ENCODE data around the gene RALGAPA1. TPM values are rescaled to one million over a fixed set of nuclear protein-coding genes. Genes with fewer than 3 reads are reported as not detected.

The RALGAPA1 gene
- total RNA-seq, 2 experiments from 2014 or later, result 27.6 to 36.5 TPM

GRCh38 chr14:35807131-35807961 is 1.7 kb downstream of the RALGAPA1 start:
- no peak for TF ChIP-seq CTCF (conservative IDR thresholded peaks at IDR 0.05; ENCODE audit: low read length)
- no peak for TF ChIP-seq EZH2phosphoT487 (IDR thresholded peaks at IDR 0.05; ENCODE audit: borderline replicate concordance, low read depth, low read length)
- CTCF ChIA-PET (ENCODE audit: unreplicated experiment), result no interaction called here
- no peaks in the 10 kb centered on the region for H3K9me3 ChIP-seq (ENCODE audit: low read length)
- H3K4me1 ChIP-seq (ENCODE audit: insufficient read depth, low read length, poor library complexity, severe bottlenecking), result peaks cover 19% of the 10 kb centered on the region
- peak overlapping the region; percentile 73 for H3K4me3 ChIP-seq (ENCODE audit: low read depth, low read length, poor library complexity, severe bottlenecking)
- no peak overlapping the region for H2AFZ ChIP-seq (ENCODE audit: low read length)
- intact Hi-C loops (cut with micrococcal nuclease; ENCODE audit: unreplicated experiment), result loop anchor here (5.0 kb wide), 2 partner anchors 685 to 760 kb away; partner anchors contain the start of genes FAM177A1, PPP2R3C and PRORP
- H3K27ac ChIP-seq (ENCODE audit: low read depth, low read length, poor library complexity, severe bottlenecking), result no peak overlapping the region
- no peaks in the 10 kb centered on the region; the same call in 1 of the 2 replicates for H3K36me3 ChIP-seq (ENCODE audit: insufficient read depth, low read length)
- DNase-seq (ENCODE audit: low spot score), result no peak
- H3K79me2 ChIP-seq (ENCODE audit: insufficient read depth, low read depth, low read length), result peaks cover 26% of the 10 kb centered on the region; the same call in 1 of the 2 replicates
- H3K9me2 ChIP-seq (ENCODE audit: insufficient read depth, low read length), result no peaks in the 10 kb centered on the region
- no peaks in the 10 kb centered on the region for H4K20me1 ChIP-seq (ENCODE audit: insufficient read depth, low read length)
- H3K4me2 ChIP-seq (ENCODE audit: low read length), result peak overlapping the region; percentile 92
- POLR2A ChIA-PET, result interaction anchor here (0.8 to 1.6 kb wide), 6 partner anchors 10 to 130 kb away, joined by 3 to 6 read pairs (median 4); partner anchors contain the start of gene BRMS1L
- TSS peak; percentile 64 for BruUV-seq (replicated peaks)

GRCh38 chr14:35806006-35806907 is 2.8 kb downstream of the RALGAPA1 start:
- intact Hi-C loops (cut with micrococcal nuclease; ENCODE audit: unreplicated experiment), result loop anchor here (5.0 kb wide), 2 partner anchors 684 to 759 kb away; partner anchors contain the start of genes FAM177A1, PPP2R3C and PRORP

More at GRCh38 chr14:35806006-35806907, 2.8 kb downstream of the RALGAPA1 start:
- H3K27ac ChIP-seq (ENCODE audit: low read depth, low read length, poor library complexity, severe bottlenecking), result no peak overlapping the region
- no peak for TF ChIP-seq EZH2phosphoT487 (IDR thresholded peaks at IDR 0.05; ENCODE audit: borderline replicate concordance, low read depth, low read length)
- TF ChIP-seq CTCF (conservative IDR thresholded peaks at IDR 0.05; ENCODE audit: low read length), result no peak
- H2AFZ ChIP-seq (ENCODE audit: low read length), result no peak overlapping the region
- H3K4me3 ChIP-seq (ENCODE audit: low read depth, low read length, poor library complexity, severe bottlenecking), result no peak overlapping the region
- peaks cover 19% of the 10 kb centered on the region for H3K4me1 ChIP-seq (ENCODE audit: insufficient read depth, low read length, poor library complexity, severe bottlenecking)
- BruUV-seq (replicated peaks), result no TSS peak
- ChIA-PET CTCF (ENCODE audit: unreplicated experiment) (no interaction called here), POLR2A (interaction anchor here (0.6 to 1.6 kb wide), 9 partner anchors 11 to 1018 kb away, joined by 3 to 8 read pairs (median 4); partner anchors contain the start of gene BRMS1L)
- no peaks in the 10 kb centered on the region; the same call in 1 of the 2 replicates for H3K36me3 ChIP-seq (ENCODE audit: insufficient read depth, low read length)
- DNase-seq (ENCODE audit: low spot score), result no peak
- H3K9me3 ChIP-seq (ENCODE audit: low read length), result no peaks in the 10 kb centered on the region
- H4K20me1 ChIP-seq (ENCODE audit: insufficient read depth, low read length), result no peaks in the 10 kb centered on the region
- H3K9me2 ChIP-seq (ENCODE audit: insufficient read depth, low read length), result no peaks in the 10 kb centered on the region
- peak overlapping the region; percentile 92 for H3K4me2 ChIP-seq (ENCODE audit: low read length)
- H3K79me2 ChIP-seq (ENCODE audit: insufficient read depth, low read depth, low read length), result peaks cover 26% of the 10 kb centered on the region; the same call in 1 of the 2 replicates
